Neural crest cell (in vitro differentiated cells): ENCODE results near the gene TDRD5. TPM values are rescaled to one million over a fixed set of nuclear protein-coding genes. Genes with fewer than 3 reads are reported as not detected.

Experiments
- DNase-seq: peaks from one replicate; pipeline ENCODE4 v3.0.0; 2021; ENCODE audit warnings: low read depth, mixed read lengths, low spot score
- H3K27ac Mint-ChIP-seq: one replicate; pipeline ENCODE4 v1.8.0; 2021; ENCODE audit warnings: mild to moderate bottlenecking, mixed read lengths; ENCODE audit not compliant: unreplicated experiment
- H3K27me3 Mint-ChIP-seq: 2 replicates; pipeline ENCODE4 v1.8.0; 2021; ENCODE audit warnings: low read depth, mild to moderate bottlenecking, mixed read lengths
- H3K36me3 Mint-ChIP-seq: 2 replicates; pipeline ENCODE4 v1.8.0; 2021; ENCODE audit warnings: low read depth, mild to moderate bottlenecking, mixed read lengths
- H3K4me1 Mint-ChIP-seq: 2 replicates; pipeline ENCODE4 v1.8.0; 2021; ENCODE audit warnings: mixed read lengths
- H3K4me3 Mint-ChIP-seq: one replicate; pipeline ENCODE4 v1.8.0; 2021; ENCODE audit warnings: mild to moderate bottlenecking, mixed read lengths
- H3K9me3 Mint-ChIP-seq: 2 replicates; pipeline ENCODE4 v1.8.0; 2021; ENCODE audit warnings: mixed read lengths
- total RNA-seq: library from RNA; stranded (reverse); gene quantifications from 2 replicates; pipeline ENCODE4 v1.2.1, GENCODE V29; 2021
- TF ChIP-seq, protein P1 (sequence below): fragments of 200-600 bp; sonication (generic); conservative IDR thresholded peaks from 2 replicates; pipeline ENCODE4 v1.5.0; 2021; ENCODE audit warnings: antibody characterized with exemption, mild to moderate bottlenecking

The TDRD5 gene
- total RNA-seq, 1 donor from 2014 or later = not detected

GRCh38 chr1:179590671-179591070, 961 bp upstream of the TDRD5 start:
- H3K27ac Mint-ChIP-seq = no peak overlapping the region
- H3K9me3 Mint-ChIP-seq = peaks cover 6% of the 10 kb centered on the region
- peaks cover 49% of the 10 kb centered on the region for H3K27me3 Mint-ChIP-seq
- H3K4me1 Mint-ChIP-seq = peaks cover 4% of the 10 kb centered on the region
- H3K36me3 Mint-ChIP-seq = no peaks in the 10 kb centered on the region
- no peak for DNase-seq
- H3K4me3 Mint-ChIP-seq = no peak overlapping the region
- TF ChIP-seq, protein P1, sequence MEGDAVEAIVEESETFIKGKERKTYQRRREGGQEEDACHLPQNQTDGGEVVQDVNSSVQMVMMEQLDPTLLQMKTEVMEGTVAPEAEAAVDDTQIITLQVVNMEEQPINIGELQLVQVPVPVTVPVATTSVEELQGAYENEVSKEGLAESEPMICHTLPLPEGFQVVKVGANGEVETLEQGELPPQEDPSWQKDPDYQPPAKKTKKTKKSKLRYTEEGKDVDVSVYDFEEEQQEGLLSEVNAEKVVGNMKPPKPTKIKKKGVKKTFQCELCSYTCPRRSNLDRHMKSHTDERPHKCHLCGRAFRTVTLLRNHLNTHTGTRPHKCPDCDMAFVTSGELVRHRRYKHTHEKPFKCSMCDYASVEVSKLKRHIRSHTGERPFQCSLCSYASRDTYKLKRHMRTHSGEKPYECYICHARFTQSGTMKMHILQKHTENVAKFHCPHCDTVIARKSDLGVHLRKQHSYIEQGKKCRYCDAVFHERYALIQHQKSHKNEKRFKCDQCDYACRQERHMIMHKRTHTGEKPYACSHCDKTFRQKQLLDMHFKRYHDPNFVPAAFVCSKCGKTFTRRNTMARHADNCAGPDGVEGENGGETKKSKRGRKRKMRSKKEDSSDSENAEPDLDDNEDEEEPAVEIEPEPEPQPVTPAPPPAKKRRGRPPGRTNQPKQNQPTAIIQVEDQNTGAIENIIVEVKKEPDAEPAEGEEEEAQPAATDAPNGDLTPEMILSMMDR = no peak

DNA sequence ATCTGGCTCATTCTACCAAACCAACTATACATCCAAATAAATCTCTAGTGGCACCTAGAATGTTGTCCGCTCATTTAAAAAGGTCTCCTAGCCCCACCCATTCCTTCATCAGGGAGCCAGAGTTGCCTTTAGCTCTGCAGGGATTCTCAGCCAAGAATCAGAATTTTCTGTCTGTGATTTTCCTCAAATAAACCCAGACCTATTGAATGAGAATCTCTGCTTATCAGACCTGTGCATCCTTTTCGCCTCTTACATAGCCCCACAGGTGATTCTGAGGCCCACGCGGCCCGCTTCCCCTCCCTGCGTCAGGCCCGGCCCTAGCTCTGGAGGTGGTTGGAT, 410 bp upstream of the TDRD5 start:
- H3K36me3 Mint-ChIP-seq = no peaks in the 10 kb centered on the region

DNA sequence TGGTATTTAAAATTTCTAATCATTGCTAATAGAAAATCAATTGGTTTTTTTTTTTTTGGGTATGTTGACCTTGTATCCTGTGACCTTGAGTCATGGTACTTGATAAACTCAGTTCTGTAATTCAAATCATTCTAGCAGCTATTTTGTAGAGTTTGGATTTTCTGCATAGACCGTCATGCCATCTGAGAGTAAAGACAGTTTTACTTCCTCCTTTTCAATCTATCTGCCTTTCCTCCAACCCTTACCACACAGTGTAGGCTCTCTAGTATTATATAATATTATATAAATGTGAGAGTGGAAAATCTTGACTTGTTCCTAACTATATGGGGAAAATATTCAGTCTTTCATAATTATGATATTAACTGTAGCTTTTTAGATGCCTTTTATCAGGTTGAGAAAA, 7.0 kb downstream of the TDRD5 start:
- Mint-ChIP-seq H3K4me1 (no peaks in the 10 kb centered on the region), H3K9me3 (peaks cover 10% of the 10 kb centered on the region), H3K27ac (no peak overlapping the region), H3K27me3 (peaks cover 59% of the 10 kb centered on the region), H3K36me3 (no peaks in the 10 kb centered on the region), H3K4me3 (no peak overlapping the region)
- TF ChIP-seq, protein P1 = no peak
- no peak for DNase-seq

More for the DNA sequence above, 410 bp upstream of the TDRD5 start:
- Mint-ChIP-seq H3K4me3 (no peak overlapping the region), H3K9me3 (peaks cover 6% of the 10 kb centered on the region), H3K4me1 (no peaks in the 10 kb centered on the region), H3K27me3 (peaks cover 51% of the 10 kb centered on the region), H3K27ac (no peak overlapping the region)
- DNase-seq = no peak
- TF ChIP-seq, protein P1 = no peak

DNA sequence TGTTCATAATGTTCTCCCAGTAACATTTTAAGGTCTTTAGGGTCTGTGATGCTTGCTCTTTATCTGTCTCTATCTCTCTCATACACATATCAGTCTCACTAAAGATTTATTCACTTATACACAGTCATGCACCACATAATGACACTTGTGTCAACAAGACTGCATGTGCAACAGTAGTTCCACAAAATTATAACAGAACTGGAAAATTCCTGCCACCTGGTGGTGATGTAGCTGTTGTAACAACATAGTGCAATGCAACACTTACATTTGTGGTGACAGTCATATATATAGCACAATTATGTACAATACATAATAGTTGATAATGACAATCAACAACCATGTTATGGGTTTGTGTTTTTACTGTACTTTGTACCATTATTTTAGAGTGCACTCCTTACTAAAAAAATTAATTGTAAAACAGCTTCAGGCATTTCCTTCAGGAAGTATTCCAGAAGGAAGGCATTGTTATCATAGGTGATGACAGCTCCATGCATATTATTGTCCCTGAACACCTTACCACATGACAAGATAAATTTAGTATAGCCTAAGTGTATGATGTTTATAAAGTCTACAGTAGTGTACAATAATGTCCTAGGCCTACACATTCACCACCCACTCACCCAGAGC, 8.1 kb downstream of the TDRD5 start:
- H3K4me3 Mint-ChIP-seq = no peak overlapping the region
- TF ChIP-seq, protein P1 = peak; percentile 71
- peaks cover 14% of the 10 kb centered on the region for H3K9me3 Mint-ChIP-seq
- DNase-seq = peak; percentile 16
- no peaks in the 10 kb centered on the region for H3K4me1 Mint-ChIP-seq
- no peaks in the 10 kb centered on the region for H3K36me3 Mint-ChIP-seq
- no peak overlapping the region for H3K27ac Mint-ChIP-seq
- peaks cover 58% of the 10 kb centered on the region for H3K27me3 Mint-ChIP-seq

DNA sequence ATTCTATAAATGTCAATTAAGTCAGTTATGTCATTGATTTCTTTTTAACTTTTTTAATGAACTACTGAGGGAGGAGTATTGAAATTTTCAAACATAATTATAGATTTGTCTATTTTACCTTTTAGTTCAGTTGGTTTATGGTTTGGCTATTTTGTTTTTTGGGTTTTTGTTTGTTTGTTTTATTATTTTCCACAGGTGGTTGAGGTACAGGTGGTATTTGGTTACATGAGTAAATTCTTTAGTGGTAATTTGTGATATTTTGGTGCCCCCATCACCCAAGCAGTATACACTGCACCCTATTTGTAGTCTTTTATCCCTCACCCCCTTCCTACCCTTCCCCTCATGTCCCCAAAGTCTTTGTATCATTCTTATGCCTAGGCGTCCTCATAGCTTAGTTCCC, 9.5 kb downstream of the TDRD5 start:
- Mint-ChIP-seq H3K27ac (no peak overlapping the region), H3K4me1 (no peaks in the 10 kb centered on the region), H3K4me3 (no peak overlapping the region), H3K27me3 (peaks cover 46% of the 10 kb centered on the region), H3K36me3 (no peaks in the 10 kb centered on the region), H3K9me3 (peaks cover 14% of the 10 kb centered on the region)
- TF ChIP-seq, protein P1 = no peak
- no peak for DNase-seq
